Measurements from ENCODE around the gene ATL2.

DNA sequence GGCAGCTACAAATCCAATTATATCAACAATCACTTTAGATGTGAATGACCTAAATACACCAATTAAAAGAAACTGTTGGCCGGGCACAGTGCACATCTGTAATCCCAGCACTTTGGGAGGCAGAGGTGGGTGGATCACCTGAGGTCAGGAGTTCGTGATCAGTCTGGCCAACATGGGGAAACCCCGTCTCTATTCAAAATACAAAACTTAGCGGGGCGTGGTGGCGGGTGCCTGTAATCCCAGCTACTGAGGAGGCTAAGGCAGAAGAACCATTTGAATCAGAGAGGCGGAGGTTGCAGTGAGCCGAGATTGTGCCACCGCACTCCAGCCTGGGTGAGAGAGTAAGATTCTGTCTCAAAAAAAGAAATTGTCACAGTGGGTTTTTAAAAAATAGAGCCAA, 49.5 kb downstream of the ATL2 start:
- TF ChIP-seq, protein P1, sequence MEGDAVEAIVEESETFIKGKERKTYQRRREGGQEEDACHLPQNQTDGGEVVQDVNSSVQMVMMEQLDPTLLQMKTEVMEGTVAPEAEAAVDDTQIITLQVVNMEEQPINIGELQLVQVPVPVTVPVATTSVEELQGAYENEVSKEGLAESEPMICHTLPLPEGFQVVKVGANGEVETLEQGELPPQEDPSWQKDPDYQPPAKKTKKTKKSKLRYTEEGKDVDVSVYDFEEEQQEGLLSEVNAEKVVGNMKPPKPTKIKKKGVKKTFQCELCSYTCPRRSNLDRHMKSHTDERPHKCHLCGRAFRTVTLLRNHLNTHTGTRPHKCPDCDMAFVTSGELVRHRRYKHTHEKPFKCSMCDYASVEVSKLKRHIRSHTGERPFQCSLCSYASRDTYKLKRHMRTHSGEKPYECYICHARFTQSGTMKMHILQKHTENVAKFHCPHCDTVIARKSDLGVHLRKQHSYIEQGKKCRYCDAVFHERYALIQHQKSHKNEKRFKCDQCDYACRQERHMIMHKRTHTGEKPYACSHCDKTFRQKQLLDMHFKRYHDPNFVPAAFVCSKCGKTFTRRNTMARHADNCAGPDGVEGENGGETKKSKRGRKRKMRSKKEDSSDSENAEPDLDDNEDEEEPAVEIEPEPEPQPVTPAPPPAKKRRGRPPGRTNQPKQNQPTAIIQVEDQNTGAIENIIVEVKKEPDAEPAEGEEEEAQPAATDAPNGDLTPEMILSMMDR (conservative IDR thresholded peaks at IDR 0.05 in 1 of 2, IDR thresholded peaks at IDR 0.05 in 1 of 2; ENCODE audit: low read depth in 1 of 2, low read length in 2 of 2) = no peak
- TF ChIP-seq EZH2 (IDR thresholded peaks at IDR 0.05; ENCODE audit: low read length, missing control alignments) = no peak

All from fibroblast of lung (primary cell).